Right lobe of liver (tissue), 4 donors: ENCODE results near the gene MRPL24.

Experiments used
- POLR2A ChIP-seq: fragments of 450-650 bp; IDR thresholded peaks from one replicate; pipeline ENCODE4 v1.6.1; 2017; ENCODE audit warnings: antibody characterized with exemption, mild to moderate bottlenecking
- TF ChIP-seq, protein P1 (sequence below), 4 donors: fragments of 200-600 bp in 3 of 4; fragments of 450-650 bp in 1 of 4; IDR thresholded peaks; one replicate each; pipeline versions ENCODE4 v1.5.1 to v1.8.0; 2016 to 2022; ENCODE audit warnings: antibody characterized with exemption in 4 of 4, mild to moderate bottlenecking in 2 of 4
- donor health status: DM: no; HTN: no; CAD: no.
- donor health status: DM: no; HTN: no; CAD: no.
- donor health status: DM: no; HTN: yes; CAD: no.

- TF ChIP-seq, protein P1, sequence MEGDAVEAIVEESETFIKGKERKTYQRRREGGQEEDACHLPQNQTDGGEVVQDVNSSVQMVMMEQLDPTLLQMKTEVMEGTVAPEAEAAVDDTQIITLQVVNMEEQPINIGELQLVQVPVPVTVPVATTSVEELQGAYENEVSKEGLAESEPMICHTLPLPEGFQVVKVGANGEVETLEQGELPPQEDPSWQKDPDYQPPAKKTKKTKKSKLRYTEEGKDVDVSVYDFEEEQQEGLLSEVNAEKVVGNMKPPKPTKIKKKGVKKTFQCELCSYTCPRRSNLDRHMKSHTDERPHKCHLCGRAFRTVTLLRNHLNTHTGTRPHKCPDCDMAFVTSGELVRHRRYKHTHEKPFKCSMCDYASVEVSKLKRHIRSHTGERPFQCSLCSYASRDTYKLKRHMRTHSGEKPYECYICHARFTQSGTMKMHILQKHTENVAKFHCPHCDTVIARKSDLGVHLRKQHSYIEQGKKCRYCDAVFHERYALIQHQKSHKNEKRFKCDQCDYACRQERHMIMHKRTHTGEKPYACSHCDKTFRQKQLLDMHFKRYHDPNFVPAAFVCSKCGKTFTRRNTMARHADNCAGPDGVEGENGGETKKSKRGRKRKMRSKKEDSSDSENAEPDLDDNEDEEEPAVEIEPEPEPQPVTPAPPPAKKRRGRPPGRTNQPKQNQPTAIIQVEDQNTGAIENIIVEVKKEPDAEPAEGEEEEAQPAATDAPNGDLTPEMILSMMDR (IDR thresholded peaks at IDR 0.05), result no peak
- no peak for TF ChIP-seq POLR2A
Observed at GRCh38 chr1:156786640-156787039, 45.8 kb upstream of the MRPL24 start.
